ENCODE measurements around the gene PSMD12.
"Not testable (repeated sequence)": the region's sequence is repeated elsewhere in the genome, so short reads cannot be mapped to it uniquely, and the experiment has no call there.

The PSMD12 gene

DNA sequence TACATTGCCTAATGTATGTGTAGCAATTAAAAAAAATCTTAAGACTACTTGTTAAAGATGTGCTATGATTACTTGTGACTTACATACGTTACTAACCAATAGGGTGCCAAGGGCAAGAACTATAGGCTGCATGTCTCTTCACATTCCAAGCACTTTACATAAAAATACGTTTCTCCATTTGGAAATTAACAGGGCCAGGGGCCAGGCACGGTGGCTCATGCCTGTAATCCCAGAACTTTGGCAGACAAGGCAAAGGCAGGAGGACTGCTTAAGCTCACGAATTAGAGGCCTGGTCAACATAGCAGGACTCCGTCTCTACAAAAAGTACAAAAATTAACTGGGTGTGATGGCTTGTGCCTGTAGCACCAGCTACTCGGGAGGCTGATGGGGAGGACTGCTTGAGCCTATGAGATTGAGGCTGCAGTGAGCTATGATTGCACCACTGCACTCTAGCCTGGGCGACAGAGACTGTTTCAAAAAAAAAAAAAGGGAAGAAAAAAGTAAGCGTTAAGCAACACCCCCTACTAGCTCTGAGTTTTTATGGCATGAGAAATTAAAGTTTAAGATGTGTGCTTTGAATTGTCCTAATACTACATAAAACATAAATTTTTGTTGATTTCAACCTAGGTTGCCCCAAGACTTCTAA, 12.3 kb downstream of the PSMD12 start:
- no peak for DNase-seq

GRCh38 chr17:67353161-67353560, 13.2 kb downstream of the PSMD12 start:
- DNase-seq = no peak

DNA sequence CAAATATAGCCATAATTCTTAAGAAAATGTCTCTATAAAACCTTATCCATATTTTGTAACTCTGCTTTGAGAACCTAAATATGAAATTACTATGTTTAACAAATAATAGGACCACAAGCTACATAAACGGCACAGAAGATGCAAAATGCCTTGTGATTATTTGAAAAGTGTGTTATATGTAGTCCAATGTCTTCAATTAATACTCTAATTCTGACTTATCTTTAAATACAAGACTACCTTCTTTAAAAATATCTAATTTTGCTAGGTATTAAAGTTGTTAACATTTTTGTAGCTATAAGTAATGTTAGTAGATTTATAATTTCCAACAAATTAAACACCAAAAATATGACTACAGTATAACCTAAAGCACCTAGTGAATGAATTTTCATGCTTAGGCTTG, 17.0 kb downstream of the PSMD12 start:
- DNase-seq = no peak

GRCh38 chr17:67347826-67348225, 18.6 kb downstream of the PSMD12 start:
- no peak for DNase-seq

DNA sequence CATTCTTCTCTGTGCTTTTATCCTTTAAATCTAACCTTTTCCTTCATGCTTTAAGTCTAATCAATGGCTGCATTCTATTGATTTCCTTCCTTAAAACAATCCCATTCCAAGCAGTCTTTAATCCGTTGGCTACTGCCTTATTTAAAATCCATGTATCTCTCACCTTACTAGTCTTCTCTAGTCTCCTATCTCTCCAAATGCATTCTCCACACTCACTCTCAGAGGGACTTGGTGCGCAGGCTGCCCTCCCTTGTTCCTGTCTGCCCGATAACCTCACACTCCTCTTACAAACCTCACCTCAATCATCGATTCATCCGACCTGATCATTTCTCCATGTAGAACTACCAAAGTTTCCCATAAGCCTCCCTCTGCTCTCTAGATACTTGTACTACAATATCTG, 23.1 kb downstream of the PSMD12 start:
- DNase-seq = no peak

DNA sequence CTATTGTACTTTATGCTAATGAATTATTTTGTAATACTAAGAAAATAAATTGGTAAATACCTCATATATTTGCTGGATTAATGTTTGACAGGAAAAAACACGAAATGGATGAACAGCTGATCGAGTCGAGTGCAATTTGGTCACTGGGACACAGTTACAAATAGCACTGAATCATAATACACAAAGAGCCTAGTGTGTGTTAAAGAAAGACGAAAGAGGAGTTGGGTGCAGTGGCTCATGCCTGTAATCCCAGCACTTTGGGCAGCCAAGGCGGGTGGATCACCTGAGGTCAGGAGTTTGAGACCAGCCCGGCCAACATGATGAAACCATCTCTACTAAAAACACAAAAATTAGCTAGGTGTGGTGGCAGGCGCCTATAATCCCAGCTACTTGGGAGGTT, 28.0 kb downstream of the PSMD12 start:
- DNase-seq = not testable (repeated sequence)

- DNase-seq = no peak
Observed at GRCh38 chr17:67336859-67337258, 29.5 kb downstream of the PSMD12 start.

- DNase-seq = no peak
Observed at GRCh38 chr17:67335245-67335835, 31.0 kb downstream of the PSMD12 start.

- DNase-seq = not testable (repeated sequence)
Observed at GRCh38 chr17:67332162-67332508, 34.2 kb downstream of the PSMD12 start.

- DNase-seq = not testable (repeated sequence)
Observed at GRCh38 chr17:67331381-67332161, 34.8 kb downstream of the PSMD12 start.

DNA sequence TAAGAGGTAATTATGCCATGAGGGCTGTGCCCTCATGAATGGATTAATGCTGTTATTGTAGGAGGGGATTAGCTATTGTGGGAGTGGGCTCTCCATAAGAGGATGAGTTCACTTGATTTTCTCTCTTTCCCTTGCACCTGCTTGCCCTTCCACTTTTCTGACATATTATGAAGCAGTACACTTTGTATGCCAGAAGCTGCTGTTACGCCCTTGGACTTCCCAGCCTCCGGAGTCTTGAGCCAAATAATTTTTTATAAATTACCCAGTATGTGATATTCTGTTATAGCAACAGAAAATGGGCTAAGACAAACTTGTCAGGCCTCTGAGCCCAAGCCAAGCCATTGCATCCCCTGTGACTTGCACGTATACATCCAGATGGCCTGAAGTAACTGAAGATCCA, 38.4 kb downstream of the PSMD12 start:
- no peak for DNase-seq

DNA sequence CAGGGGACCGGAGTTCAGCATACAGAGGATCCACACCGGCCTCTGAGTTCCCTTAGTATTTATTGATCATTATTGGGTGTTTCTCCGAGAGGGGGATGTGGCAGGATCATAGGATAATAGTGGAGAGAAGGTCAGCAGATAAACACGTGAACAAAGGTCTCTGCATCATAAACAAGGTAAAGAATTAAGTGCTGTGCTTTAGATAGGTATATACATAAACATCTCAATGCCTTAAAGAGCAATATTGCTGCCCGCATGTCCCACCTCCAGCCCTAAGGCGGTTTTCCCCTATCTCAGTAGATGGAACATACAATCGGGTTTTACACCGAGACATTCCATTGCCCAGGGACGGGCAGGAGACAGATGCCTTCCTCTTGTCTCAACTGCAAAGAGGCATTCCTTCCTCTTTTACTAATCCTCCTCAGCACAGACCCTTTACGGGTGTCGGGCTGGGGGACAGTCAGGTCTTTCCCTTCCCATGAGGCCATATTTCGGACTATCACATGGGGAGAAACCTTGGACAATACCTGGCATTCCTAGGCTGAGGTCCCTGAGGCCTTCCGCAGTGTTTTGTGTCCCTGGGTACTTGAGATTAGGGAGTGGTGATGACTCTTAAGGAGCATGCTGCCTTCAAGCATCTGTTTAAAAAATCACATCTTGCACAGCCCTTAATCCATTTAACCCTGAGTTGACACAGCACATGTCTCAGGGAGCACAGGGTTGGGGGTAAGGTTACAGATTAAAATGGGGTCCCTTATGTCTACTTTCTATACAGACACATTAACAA, 39.2 kb downstream of the PSMD12 start:
- not testable (repeated sequence) for DNase-seq

GRCh38 chr17:67326440-67326839, 39.9 kb downstream of the PSMD12 start:
- DNase-seq = no peak

DNA sequence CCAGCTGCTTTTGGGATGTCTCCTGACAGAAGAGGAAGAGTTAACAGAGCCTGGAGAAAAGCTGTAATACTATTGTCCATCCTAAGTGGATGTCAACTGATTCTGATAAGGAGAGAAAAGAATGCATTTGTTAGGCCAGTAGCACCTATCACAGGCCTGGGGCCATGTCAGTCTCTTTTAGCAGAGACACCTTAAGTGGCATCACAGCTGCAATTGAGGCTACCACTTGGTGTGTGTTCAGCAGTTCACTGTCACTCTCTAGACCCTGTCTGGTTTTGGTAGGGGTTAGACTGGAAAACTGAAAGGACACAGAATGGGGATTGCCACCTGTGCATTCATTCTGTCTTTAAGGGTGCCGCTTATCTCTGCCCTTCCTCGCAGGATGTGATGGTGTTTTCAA, 42.0 kb downstream of the PSMD12 start:
- DNase-seq = no peak

DNA sequence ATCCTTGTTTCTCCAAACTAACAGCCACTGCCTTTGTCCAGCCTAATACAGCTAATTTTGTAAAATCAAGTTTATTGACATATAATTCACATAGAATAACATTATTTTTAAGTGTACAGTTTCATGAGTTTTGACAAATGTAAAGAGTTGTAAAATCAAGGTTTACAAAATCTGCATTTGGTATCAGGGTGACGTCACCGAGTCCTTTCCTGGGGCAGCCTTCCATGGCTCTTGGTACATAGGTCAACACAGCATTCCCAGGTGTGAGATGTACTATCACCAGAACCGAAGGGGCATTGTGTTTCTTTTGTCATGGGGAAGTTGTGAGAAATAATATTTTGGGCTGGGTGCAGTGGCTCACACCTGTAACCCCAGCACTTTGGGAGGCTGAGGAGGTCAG, 42.9 kb downstream of the PSMD12 start:
- DNase-seq = no peak

DNA sequence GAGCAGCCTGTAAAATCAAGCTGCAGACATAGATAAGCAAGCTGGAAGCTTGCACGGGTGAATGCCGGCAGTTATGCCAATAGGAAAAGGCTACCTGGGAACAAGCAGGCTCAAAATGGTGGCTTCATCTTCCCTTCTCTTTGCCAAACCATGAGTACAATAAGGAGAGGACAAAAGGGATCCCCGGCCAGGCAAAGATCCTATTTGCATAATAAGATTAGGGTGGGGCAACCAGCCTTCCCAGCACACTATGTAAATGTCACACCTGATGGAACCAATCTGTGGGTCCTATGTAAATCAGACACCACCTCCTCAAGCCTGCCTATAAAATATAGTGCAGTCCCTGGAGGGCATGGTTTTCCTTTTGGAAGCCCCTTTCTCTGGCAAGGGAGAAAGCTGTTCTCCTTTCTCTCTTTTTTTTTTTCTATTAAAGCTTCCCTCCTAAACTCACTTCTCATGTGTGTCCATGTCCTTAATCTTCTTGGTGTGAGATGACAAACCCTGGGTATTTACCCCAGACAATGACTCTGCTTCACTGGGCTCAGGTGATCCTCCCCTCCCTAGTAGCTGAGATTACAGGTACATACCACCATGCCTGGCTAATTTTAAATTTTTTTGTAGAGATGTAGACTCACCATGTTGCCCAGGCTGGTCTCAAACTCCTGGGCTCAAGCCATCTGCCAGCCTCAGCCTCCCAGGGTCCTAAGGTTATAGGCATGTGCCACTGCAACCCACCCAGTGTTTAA, 44.2 kb downstream of the PSMD12 start:
- no peak for DNase-seq

GRCh38 chr17:67321486-67321885, 44.9 kb downstream of the PSMD12 start:
- not testable (repeated sequence) for DNase-seq

DNA sequence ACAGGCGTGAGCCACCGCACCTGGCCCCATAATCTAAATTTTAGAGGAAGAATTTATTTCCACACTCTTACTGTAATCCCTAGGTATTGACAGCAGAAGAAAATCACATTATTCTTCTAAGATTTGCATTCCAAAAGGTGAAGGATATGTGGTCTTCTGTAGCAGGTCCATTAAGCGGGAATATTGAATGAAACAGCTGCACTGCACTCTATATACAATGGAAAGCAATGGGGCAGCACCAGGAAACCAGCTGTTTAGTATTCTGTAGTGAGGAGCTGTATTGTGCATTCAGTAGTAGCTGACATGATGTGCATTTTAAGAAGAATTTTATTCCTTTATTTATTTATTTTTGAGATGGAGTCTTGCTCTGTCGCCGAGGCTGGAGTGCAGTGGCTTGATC, 49.6 kb downstream of the PSMD12 start:
- DNase-seq = no peak

GRCh38 chr17:67315865-67316264, 50.5 kb downstream of the PSMD12 start:
- DNase-seq = no peak

- DNase-seq = no peak
Observed at GRCh38 chr17:67312265-67312664, 54.1 kb downstream of the PSMD12 start.

- no peak for DNase-seq
Observed at GRCh38 chr17:67311575-67311974, 54.8 kb downstream of the PSMD12 start.

- no peak for DNase-seq
Observed at GRCh38 chr17:67310406-67310805, 56.0 kb downstream of the PSMD12 start.

Data from effector CD4-positive, alpha-beta T cell (primary cell).